HG03103 (cell line): ENCODE results near the gene SLC35G3.
"Not testable (repeated sequence)": the region's sequence is repeated elsewhere in the genome, so short reads cannot be mapped to it uniquely, and the experiment has no call there.

Experiments
- ATAC-seq: cut with Tn5 transposase; IDR thresholded peaks from one replicate; pipeline ENCODE4 v1.9.1; 2021; ENCODE audit warnings: low read depth; ENCODE audit not compliant: unreplicated experiment

The SLC35G3 gene

DNA sequence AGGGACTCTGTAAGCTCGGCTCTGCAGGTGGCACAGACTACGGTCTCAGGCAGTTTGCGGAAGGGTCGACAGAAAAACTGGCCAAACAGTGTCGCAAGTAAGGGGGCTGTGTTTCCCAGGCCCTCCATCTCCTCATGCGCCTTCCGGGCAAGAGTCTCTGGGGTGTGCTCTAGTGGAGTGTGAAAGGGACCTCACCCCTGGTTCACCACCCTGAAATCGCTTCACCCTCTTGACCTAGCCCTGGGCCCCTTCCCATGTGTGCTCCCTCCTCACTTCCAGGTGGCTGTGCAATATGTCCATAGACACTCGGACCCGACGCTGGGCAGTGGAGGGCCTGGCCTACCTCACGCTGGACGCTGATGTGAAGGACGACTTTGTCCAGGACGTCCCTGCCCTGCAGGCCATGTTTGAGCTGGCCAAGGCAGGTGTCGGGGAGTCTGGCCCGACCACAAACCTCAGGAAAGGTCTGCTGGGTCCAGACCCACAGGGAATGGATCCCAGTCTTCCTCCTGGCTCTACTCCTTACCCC, 24.3 kb downstream of the SLC35G3 start:
- no peak for ATAC-seq

DNA sequence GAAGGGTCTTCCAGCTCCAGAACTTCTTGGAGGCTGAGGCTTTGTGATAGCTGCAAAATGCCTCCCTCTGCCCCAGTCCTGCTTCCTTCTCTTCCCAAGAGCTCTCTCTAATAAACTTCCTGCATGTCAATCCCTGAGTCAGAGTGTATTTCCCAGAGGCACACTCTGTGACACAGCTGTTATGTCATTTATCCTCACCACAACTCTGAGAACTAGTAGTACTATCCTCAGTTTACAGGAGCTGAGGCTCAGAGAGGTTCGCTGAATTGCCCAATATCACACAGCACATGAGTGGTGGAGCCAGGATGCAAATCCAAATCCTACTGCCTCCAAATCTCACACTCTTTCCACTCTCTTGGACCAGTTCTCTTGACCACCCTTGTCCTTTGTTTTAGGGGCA, 26.5 kb downstream of the SLC35G3 start:
- no peak for ATAC-seq

GRCh38 chr17:35167046-35167445, 27.1 kb downstream of the SLC35G3 start:
- no peak for ATAC-seq

- no peak for ATAC-seq
Measured at GRCh38 chr17:35166526-35166925, 27.7 kb downstream of the SLC35G3 start.

GRCh38 chr17:35164716-35165115, 29.5 kb downstream of the SLC35G3 start:
- no peak for ATAC-seq

- no peak for ATAC-seq
Measured at GRCh38 chr17:35163886-35164285, 30.3 kb downstream of the SLC35G3 start.

GRCh38 chr17:35162755-35163154, 31.4 kb downstream of the SLC35G3 start:
- ATAC-seq = no peak

DNA sequence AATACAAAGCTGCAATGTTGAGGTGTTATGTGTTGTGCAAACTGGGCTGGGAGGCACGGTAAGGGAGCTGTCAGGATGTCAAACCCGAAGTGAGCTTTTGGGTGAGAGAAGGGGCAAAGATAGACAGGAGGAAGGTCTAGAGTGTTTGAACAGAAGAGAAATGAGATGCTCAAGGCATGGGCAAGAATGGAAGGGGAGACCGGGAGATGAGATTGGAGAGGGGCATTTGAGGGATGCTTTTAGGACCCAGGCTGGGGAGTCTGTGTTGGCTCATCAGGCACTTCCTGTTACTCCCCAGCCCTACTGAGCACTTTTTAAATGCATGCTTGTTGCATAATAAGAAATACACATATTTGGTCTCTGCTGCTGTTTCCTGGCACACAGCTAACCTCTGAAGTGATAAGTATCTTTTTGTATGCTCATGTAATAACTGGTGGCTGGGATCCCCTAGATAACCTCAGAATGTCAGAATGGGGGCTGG, 32.9 kb downstream of the SLC35G3 start:
- no peak for ATAC-seq

GRCh38 chr17:35160354-35161201, 33.6 kb downstream of the SLC35G3 start:
- no peak for ATAC-seq

DNA sequence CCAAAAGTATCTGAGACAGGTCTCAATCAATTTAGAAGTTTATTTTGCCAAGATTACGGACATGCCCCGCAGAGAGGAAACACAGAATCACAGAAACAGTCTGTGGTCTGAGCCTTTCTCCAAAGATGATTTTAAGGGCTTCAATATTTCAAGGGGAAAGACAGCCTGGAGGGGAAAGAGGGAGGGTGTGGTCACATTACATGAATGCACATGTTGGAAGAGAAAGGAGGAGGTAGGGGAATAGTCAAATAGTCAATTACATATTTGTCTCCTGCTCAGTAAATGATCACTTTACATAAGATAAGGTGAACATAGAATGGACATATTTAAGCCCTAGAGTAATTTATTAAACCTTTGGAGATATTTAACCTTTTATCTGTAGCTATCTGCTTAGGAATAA, 34.3 kb downstream of the SLC35G3 start:
- ATAC-seq = no peak

- ATAC-seq = no peak
Measured at GRCh38 chr17:35155246-35155645, 38.9 kb downstream of the SLC35G3 start.

DNA sequence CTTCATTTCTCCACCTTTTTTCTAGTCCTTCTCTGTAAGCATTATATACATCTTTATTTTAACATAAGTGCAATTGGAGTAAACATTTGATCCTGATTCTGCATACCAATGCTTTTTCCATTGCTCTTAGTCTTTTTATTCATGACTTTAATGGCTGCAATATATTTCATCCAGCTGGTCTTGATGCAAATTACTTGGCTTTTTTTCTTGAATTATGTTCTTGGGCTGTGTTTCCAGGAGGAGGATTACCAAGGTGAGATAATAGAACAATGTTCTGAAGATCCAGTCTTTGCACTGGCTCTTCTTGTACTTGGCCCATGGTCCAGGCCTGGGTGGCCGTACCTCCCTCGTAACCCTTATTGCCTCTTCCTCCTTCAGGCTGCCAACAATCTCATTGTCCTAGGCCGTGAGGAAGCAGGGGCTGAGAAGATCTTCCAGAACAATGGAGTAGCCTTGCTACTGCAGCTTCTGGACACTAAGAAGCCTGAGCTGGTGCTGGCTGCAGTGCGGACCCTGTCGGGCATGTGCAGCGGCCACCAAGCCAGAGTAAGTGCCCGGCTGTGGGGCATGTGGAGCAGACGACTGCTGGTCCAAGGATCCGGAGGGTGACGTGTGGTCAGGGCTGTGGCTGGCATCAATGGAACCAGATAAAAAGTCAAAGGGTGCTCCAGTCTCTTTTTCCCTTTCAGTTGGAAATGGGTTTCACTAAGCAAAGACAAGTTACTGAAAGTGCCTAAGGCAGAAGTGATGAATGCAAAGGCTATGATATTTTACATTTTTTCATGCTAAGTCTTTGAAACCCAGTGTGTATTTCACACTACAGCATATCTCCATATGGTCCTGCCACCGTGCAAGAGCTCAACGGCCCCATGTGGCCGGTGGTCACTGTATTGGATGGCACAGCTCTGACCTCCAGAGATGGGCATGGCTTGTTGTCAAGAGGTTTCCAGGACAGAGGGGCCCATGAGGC, 39.7 kb downstream of the SLC35G3 start:
- ATAC-seq = no peak

GRCh38 chr17:35152421-35153140, 41.6 kb downstream of the SLC35G3 start:
- ATAC-seq = no peak

DNA sequence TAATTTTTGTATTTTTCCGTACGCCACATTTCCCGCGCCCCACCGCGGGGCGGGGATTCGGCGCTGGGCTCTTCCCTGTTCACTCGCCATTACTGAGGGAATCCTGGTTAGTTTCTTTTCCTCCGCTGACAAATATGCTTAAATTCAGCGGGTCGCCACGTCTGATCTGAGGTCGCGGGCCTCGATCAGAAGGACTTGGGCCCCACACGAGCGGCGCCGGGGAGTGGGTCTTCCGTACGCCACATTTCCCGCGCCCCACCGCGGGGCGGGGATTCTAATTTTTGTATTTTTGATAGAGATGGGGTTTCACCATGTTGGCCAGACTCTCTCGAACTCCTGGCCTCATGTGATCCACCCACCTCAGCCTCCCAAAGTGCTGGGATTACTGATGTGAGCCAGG, 43.1 kb downstream of the SLC35G3 start:
- ATAC-seq = not testable (repeated sequence)

DNA sequence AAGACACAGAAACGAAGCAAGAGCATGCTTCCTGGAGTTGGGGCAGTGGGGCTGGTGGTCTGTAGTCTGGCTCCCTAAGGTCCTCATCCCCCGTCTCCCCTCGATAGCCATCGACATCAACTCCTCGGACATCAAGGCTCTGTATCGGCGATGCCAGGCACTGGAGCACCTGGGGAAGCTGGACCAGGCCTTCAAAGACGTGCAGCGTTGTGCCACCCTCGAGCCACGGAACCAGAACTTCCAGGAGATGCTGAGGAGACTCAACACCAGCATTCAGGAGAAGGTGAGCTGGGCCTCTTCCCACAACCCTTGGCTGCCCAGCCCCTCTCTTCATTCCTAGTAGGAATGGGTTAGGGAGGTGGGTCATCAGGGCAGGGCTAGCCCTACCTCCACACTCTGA, 44.3 kb downstream of the SLC35G3 start:
- no peak for ATAC-seq

DNA sequence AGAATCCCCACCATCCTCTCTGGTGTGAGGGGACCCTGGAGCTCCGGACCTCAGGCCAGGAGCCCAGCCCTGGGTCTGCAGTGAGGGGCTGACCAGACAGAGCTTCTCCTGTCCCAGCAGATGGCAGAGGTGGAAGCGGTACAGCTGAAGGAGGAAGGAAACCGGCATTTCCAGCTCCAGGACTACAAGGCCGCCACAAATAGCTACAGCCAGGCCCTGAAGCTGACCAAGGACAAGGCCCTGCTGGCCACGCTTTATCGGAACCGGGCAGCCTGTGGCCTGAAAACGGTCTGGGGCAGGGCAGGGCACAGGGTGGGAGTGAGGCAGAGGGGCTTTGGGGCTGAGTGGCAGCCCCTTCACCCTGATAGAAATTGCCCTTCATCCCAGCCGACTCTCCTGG, 46.0 kb downstream of the SLC35G3 start:
- ATAC-seq = no peak

DNA sequence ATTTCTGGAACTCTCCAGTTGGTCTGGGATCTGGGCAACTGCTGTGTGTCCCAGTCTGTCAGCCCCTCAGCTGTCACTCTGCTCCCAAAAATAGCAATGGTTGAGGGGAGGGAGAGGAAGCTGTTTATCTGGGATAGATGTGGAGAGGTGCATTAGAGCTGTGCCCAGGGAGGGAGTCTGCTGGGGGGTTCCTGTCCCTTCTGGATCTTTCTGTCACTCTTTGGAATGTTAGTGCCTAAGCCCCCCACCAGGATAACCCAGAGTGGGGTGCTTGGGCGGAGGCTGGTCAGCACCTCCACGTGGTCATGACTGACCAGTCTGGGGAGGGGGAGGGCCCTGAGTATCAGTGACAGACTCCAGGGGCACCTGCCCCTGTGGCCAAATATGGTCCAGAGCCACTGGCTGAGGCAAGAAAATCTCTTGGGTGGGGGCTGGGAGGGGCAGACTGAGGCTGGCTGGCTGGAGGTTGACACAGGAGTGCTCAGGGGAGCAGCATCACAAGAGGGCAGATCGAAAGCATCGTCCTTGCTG, 46.8 kb downstream of the SLC35G3 start, which contains the start of gene UNC45B:
UNC45B (plus strand) TSS at position 443 of the 531 bp plus-strand sequence. CDS start 447 bp downstream, outside the sequence.
- no peak for ATAC-seq

DNA sequence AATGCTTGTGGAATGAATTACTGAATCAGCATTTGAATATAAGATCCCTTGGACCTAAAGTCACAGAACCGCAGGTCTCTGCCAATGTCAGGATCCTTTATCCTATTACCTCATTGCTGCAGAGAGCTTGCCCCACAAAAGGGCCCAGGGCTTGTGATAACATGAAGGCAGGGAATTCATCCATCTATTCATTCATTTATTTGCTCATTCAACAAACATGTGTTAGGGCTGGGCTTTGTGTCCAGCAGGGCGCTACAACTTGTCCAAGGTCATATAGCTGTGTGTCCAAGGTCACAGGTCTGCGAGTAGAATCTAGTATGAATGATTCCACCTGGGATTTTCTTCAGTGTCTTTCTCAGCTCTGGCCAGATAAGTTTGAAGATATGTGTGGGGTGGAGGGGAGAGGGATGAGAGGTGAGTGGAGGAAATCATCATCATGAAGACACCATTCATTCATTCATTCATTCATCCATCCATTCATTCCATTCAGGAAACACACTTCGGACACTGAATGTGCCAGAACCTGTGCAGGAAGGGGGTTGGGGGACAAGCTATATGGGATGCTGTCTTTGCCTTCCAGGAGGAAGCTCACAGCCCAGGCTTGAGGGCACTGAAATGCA, 47.9 kb downstream of the SLC35G3 start:
- ATAC-seq = no peak

DNA sequence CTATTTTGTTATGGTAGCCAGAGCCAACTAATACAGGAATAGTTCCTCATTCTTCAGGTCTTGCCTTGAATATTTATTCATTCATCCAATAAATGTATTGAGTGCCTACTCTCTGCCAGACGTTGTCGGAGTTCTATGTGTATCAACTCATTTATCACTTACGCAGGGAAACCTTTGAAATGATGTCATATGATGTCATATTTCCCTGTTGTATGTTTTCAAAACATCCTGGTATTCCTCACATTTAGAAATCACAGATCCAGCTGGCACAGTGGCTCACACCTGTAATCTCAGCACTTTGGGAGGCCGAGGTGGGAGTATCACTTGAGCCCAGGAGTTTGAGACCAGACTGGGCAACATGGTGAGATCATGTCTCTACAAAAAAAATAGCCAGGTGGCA, 49.4 kb downstream of the SLC35G3 start:
- ATAC-seq = no peak
